ENCODE measurements around the gene PRRG1.
"Not testable (repeated sequence)": the region's sequence is repeated elsewhere in the genome, so short reads cannot be mapped to it uniquely, and the experiment has no call there.

The PRRG1 gene

DNA sequence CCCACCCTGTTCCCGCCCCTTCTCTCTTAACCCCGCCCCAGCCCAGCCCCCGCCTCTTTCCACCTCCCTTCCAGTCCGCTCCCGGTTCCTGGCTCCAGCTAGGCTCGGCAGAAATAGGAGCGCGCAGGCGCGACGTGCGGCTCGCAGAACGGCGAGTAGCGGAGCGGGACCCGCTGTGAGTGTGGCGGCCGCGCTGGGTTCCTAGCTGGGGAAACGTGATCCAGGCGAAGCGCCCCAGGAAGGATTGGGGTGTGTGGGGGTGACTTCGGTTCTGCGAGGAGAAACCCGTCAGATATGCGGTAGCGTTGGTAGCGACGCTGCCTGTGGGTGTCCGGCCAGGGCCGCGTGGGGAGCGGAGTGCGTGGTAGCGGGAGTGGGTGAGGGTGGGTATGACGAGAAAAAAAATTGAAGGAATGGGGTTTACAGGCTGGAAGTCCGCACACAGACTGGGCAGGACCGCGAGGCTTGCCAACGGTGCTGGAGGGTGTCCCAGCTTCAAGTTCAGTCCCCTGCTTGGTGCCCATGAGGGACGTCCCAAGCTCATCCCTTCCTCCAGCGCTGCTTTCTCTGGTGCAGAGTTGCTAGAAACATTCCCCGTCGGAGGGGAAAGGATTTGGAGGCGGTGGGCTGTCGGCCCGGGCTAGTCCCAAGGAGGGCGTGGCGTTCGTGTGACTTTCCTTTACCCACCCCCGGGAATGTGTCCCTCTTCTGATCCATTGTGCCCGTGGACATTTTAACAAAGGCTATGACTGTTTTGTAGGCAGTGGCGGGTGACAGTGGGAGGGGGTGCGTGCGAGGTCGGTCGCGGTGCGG, at the start of gene PRRG1:
TSS of gene PRRG1 (plus strand) at position 144 of the 813 bp plus-strand sequence. CDS start 56,886 bp downstream, outside the sequence.
- peak in 13 of 14 donors; percentile 6 to 78 (median 48) for DNase-seq

DNA sequence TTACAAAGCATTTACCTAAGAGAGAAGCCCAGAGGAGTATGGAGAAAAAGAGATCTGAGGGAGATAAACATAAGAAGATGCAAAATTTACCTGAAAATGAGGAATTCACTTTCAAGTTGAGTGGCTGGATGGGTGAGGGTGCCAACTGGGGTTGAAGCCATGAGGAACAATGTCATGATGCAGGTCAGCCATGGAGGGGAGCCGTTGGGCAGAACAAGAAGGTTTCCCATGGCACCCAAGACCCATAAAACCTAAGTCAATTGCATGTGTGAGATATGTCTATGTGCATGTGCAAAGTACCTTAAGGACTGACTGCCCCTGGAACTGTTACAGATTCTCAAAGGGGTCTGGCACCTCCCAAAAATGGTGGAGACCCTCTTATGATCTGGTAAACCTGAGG, 46.6 kb upstream of the PRRG1 start:
- DNase-seq = peak in 2 of 14 donors; percentile 0 to 4

DNA sequence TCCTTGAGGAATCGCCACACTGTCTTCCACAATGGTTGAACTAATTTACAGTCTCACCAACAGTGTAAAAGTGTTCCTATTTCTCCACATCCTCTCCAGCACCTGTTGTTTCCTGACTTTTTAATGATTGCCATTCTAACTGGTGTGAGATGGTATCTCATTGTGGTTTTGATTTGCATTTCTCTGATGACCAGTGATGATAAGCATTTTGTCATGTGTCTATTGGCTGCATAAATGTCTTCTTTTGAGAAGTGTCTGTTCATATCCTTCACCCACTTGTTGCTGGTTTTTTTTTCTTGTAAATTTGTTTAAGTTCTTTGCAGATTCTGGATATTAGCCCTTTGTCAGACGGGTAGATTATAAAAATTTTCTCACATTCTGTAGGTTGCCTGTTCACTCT, 43.9 kb upstream of the PRRG1 start:
- not testable (repeated sequence) for DNase-seq

- no peak for DNase-seq
Observed at GRCh38 chrX:37314531-37314930, 34.6 kb upstream of the PRRG1 start.

DNA sequence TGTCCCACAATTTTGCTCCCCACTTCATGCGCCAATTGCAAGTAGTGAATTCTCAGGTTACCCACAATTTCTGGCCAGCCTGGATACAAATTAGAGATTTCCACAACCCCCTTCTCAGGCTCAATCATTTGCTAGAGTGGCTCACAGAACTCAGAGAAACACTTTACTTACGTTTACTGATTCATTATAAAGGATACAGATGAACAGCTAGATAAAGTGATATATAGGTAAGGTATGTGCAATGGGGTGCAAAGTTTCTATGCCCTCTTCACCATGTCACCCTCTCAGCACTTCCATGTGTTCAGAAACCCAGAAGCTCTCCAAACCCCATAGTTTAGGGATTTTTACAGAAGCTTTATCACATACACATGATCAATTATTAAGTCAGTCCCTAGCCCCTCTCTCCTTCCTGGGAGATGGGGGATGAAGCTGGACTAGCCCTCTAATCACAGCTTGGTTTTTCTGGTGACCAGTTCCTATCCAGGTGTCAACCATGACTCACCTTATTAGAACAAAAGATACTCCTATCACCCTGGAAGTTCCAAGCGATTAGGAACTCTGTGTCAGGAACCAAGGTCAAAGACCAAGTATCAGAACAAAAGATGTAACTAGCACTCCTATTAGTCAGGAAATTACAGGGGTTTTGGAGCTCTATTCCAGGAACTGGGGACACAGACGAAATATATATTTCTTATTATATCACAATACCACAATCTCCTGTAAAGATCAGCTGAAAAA, 33.5 kb upstream of the PRRG1 start:
- no peak for DNase-seq

GRCh38 chrX:37320541-37321203, 28.5 kb upstream of the PRRG1 start:
- DNase-seq = no peak

- no peak for DNase-seq
Observed at GRCh38 chrX:37330642-37331041, 18.5 kb upstream of the PRRG1 start.

DNA sequence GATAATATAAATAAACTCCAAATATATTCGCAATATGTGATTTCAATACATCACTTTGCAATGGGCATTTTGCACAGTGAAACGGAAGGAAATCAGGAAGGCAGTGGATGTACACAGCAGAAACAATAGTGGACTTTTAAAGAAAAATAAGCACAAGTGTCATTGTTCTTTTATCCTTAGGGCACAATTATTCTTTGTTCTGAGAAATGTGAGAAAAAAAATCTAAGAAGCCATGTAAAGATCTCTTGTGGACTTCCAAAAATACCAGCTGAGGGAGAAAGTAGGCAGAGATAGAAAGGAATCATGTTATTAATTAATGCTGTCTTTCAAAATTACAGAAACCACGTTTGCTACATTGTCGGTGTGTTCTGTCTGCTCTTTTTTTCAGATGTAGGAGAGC, 17.6 kb upstream of the PRRG1 start:
- no peak for DNase-seq

DNA sequence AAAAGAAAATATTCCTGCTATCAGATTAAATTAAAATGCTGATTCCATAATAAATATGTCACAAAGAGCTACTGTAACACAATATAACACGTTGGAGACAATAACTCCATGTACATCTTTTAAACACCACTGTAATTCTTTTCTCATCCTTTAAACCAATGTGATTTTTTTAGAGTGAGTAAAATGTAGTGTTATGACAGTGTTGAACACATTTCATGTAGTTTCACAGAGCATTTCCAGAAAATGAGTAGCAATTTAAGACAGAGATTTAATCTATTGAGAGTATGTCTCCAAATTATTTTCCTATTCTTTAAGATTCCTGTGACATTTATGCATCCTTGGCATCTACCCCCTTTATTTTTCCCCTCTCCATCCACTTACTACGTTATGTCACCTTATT, 17.1 kb upstream of the PRRG1 start:
- no peak for DNase-seq

DNA sequence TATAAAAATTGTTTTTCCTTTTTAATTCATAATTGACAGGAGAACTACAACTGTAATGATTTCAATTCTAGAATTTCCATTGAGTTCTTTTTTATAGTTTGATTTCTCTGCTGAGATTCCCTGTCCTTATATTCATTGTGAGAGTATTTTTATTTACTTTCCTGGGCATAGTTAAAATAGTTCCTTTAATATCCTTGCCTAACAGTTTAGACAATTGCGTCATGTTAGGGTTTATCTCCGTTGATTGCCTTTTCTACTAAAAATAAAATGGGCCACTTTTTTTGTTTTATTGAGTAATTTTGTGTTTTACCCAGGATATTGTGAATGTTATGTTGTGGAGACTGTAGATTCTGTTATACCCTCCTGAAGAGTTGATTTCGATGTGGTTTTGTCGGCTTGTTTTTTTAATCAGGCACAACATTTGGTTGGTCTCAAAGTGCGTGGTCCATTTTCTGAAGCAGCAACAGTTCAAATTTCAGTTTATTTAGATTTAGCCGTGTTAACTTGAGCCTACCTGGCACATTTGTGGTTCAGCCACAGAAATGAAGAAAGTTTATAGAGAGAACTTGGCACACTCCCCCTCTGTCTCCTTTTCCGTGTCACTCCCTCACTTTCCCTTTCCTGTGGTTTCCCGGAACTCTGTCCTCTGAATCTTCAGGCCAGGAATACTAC, 16.0 kb upstream of the PRRG1 start:
- no peak for DNase-seq

GRCh38 chrX:37347420-37347819, 1.7 kb upstream of the PRRG1 start:
- DNase-seq = no peak

GRCh38 chrX:37348231-37348970, 763 bp upstream of the PRRG1 start:
- no peak for DNase-seq

- peak in 1 of 14 donors; percentile 49 for DNase-seq
Observed at GRCh38 chrX:37348971-37349220, 268 bp upstream of the PRRG1 start.

- no peak for DNase-seq
Observed at GRCh38 chrX:37350034-37350365, 836 bp downstream of the PRRG1 start.

DNA sequence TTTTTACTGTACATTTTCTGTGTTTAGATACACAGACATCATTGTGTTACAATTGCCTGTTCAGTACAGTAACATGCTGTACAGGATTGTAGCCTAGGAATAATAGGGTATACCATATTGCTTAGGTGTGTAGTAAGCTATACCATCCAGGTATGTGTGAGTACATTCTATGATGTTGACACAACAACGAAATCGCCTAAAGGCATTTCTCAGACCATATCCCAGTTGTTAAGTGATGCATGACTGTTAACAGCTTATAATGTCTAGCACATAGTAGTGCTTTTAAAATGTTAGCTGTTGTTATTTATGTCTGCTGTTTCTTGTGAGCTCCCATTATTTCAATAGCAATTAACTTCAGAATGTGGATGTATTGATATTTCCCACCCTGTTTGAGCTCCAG, 4.5 kb downstream of the PRRG1 start:
- no peak for DNase-seq

DNA sequence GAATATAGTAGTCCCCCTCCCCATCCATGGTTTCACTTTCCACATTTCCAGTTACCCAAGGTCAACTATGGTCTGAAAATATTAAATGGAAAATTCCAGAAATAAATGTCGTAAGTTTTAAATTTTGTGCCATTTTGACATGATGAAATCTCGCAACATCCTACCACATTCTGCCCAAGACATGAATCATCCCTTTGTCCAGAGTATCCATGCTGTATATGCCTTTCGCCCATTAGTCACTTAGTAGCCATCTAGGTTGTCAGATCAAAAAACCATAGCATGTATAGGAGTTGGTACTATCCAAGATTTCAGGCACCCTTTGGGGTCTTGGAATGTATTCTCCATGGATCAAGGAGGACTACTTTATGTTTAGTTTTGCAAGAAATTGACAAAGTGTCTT, 8.3 kb downstream of the PRRG1 start:
- no peak for DNase-seq

- no peak for DNase-seq
Observed at GRCh38 chrX:37361596-37361995, 12.4 kb downstream of the PRRG1 start.

- DNase-seq = no peak
Observed at GRCh38 chrX:37364666-37365065, 15.5 kb downstream of the PRRG1 start.

GRCh38 chrX:37367946-37368345, 18.8 kb downstream of the PRRG1 start:
- DNase-seq = no peak

- DNase-seq = no peak
Observed at GRCh38 chrX:37370499-37371141, 21.5 kb downstream of the PRRG1 start.

DNA sequence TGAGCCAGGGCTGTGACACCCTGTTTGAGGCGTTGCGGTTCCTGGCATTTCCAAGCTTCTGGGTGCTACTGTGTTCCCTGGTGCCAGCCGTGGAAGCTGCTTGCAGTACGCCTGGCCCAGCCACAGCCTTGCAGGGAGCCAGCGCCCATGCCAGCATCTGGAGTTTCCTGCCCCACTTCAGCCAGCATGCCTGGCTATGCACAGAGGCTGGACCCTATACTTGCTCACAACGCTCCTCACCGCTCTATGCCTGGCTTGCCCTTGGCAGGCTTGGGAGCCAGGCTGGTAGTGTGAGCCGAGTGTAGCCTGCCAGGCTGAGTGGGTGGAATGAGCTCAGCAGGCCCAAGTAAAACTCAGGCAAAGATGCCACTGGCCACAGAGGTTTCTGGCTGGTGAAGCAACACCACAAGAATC, 22.4 kb downstream of the PRRG1 start:
- DNase-seq = no peak

GRCh38 chrX:37378404-37378803, 29.2 kb downstream of the PRRG1 start:
- DNase-seq = no peak

Data from C1 segment of cervical spinal cord (tissue), 14 donors.